ENCODE data around the gene CNTNAP2.

- no peak for TF ChIP-seq CTCF (conservative IDR thresholded peaks at IDR 0.05; ENCODE audit: low read depth, low read length)
- no peak for TF ChIP-seq EZH2 (IDR thresholded peaks at IDR 0.05; ENCODE audit: borderline replicate concordance, low read depth, low read length, poor library complexity, severe bottlenecking)
Observed at GRCh38 chr7:148434181-148434757, 2317.7 kb downstream of the CNTNAP2 start.
